BJ (cell line): ENCODE data around the gene TXNDC16. TPM values are rescaled to one million over a fixed set of nuclear protein-coding genes. Genes with fewer than 3 reads are reported as not detected.

ENCODE experiments used
- CTCF ChIA-PET: fragments of 350-600 bp; formaldehyde crosslinking; extraction: SDS; loops from one replicate; lab custom pipeline; 2021; ENCODE audit warnings: antibody characterized with exemption, inconsistent platforms; lab: Yijun Ruan, JAX
- POLR2A ChIA-PET: fragments of 300-600 bp; sonication (Branson Sonifier 250); formaldehyde crosslinking; extraction: SDS; loops from one replicate; lab custom pipeline; 2021; ENCODE audit warnings: antibody characterized with exemption; lab: Charles Lee
- DNase-seq: peaks from one replicate; pipeline ENCODE4 v3.0.0-alpha.2; 2011; ENCODE audit warnings: low read depth
- H3K27me3 ChIP-seq: 2 replicates; pipeline ENCODE4 v1.6.0; 2011; ENCODE audit warnings: low read length; ENCODE audit not compliant: control insufficient read depth, insufficient read depth
- H3K36me3 ChIP-seq: 2 replicates; pipeline ENCODE4 v1.5.1; 2011; ENCODE audit warnings: low read length; ENCODE audit not compliant: control insufficient read depth, insufficient read depth
- H3K4me3 ChIP-seq: 2 replicates; pipeline ENCODE4 v1.5.1; 2011; ENCODE audit warnings: low read depth, mild to moderate bottlenecking, control low read depth, low read length
- CTCF ChIP-seq: IDR thresholded peaks from 2 replicates; pipeline ENCODE4 v1.5.1; 2011; ENCODE audit warnings: low read depth, mild to moderate bottlenecking, control low read depth, inconsistent platforms, low read length, moderate library complexity; ENCODE audit not compliant: insufficient read depth
- polyA plus RNA-seq: library from polyadenylated mRNA; depleted of rRNA; stranded (reverse); fragments of >200 nt; gene quantifications from 2 replicates; pipeline ENCODE4 v1.2.3, GENCODE V29; 2011

The TXNDC16 gene
- polyA plus RNA-seq, 1 experiment: 1.1 TPM

- no peaks in the 10 kb centered on the region for H3K36me3 ChIP-seq
- CTCF ChIA-PET: interaction anchor here (1.2 kb wide), 1 partner anchor 9 kb away, joined by 3 read pairs; no protein-coding TSS in a partner anchor
- TF ChIP-seq CTCF: no peak
- POLR2A ChIA-PET: interaction anchor here (0.6 kb wide), 1 partner anchor 163 kb away, joined by 6 read pairs; no protein-coding TSS in a partner anchor
- H3K4me3 ChIP-seq: no peak overlapping the region
- no peak for DNase-seq
- no peaks in the 10 kb centered on the region for H3K27me3 ChIP-seq
These were observed 109.7 kb downstream of the TXNDC16 start for GRCh38 chr14:52442602-52443001.

GRCh38 chr14:52442166-52442565 lies 110.1 kb downstream of the TXNDC16 start:
- Histone ChIP-seq H3K27me3 (no peaks in the 10 kb centered on the region), H3K36me3 (no peaks in the 10 kb centered on the region), H3K4me3 (no peak overlapping the region)
- POLR2A ChIA-PET: interaction anchor here (0.6 kb wide), 1 partner anchor 162 kb away, joined by 6 read pairs; no protein-coding TSS in a partner anchor
- no peak for DNase-seq
- CTCF ChIA-PET: interaction anchor here (1.2 kb wide), 1 partner anchor 9 kb away, joined by 3 read pairs; no protein-coding TSS in a partner anchor
- no peak for TF ChIP-seq CTCF

DNA sequence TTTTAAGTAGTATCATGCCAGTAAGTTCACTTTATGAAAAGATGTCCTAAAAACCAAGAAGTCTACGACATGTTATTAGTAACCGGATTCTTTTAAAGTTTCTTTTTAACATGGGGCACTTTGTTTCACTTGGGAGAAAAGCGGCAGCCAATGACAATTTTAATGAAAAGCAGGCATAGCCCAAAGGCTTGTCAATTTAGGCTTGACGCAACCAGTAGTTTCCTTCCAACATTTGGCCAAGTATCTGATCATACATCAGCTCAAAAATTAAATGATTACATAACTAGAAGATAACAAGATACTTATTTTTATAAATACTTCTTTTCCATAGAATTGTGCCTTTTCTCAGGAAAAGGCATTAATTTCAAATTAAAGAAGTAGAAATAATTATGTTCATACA lies 112.8 kb downstream of the TXNDC16 start:
- CTCF ChIA-PET: no interaction called here
- Histone ChIP-seq H3K36me3 (no peaks in the 10 kb centered on the region), H3K27me3 (no peaks in the 10 kb centered on the region), H3K4me3 (no peak overlapping the region)
- TF ChIP-seq CTCF: no peak
- POLR2A ChIA-PET: no interaction called here
- no peak for DNase-seq

GRCh38 chr14:52434955-52435354 lies 117.3 kb downstream of the TXNDC16 start:
- H3K4me3 ChIP-seq: no peak overlapping the region
- POLR2A ChIA-PET: no interaction called here
- no peaks in the 10 kb centered on the region for H3K36me3 ChIP-seq
- CTCF ChIA-PET: interaction anchor here (1.2 kb wide), 1 partner anchor 12 kb away, joined by 4 read pairs; no protein-coding TSS in a partner anchor
- no peak for TF ChIP-seq CTCF
- no peaks in the 10 kb centered on the region for H3K27me3 ChIP-seq
- DNase-seq: no peak

DNA sequence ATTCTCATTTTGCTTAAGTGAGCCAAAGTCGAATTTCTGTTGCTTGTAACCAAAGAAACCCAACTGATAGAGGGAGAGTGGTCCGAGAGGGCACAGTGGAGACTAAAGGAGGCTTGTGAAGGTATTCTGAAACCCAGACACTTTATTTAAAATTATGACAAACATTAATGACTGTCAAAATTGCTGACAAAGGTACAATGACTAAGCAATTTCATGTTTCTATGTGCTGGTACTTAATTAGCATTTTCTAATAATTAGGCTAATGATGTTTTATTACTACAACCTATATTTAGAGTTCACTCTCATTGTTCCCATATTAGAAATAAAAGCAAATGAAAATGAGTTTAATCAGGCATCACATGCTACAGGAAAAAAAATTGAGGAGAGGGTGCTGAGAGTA lies 121.8 kb downstream of the TXNDC16 start:
- no peak for DNase-seq
- no peaks in the 10 kb centered on the region for H3K36me3 ChIP-seq
- ChIA-PET CTCF (interaction anchor here (1.0 kb wide), 1 partner anchor 13 kb away, joined by 3 read pairs; no protein-coding TSS in a partner anchor), POLR2A (no interaction called here)
- no peak overlapping the region for H3K4me3 ChIP-seq
- no peaks in the 10 kb centered on the region for H3K27me3 ChIP-seq
- no peak for TF ChIP-seq CTCF
